ENCODE results near the gene MYO1F. TPM values are rescaled to one million over a fixed set of nuclear protein-coding genes. Genes with fewer than 3 reads are reported as not detected.

MYO1F gene
- polyA plus RNA-seq, 1 experiment = 0.29 TPM

DNA sequence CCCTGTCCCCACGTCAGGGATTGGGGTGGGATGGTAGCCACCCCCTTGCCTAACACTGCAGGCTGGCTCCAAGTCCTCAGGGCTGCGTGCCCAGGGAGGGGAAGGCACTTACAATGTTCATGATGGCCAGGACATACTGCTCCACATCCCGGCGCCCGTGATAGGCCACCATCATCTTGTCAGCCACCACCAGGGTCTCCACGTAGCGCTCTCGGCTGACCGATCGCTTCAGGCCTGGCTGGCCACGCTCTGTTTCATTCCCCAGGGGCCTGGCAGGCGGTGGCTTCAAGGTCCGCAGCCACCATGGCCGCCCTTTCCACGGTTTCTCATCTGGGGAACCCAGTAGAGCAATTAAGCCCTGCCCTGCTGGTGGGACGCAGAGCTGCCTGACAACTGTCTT, 23.6 kb upstream of the MYO1F start:
- TF ChIP-seq, protein P1, sequence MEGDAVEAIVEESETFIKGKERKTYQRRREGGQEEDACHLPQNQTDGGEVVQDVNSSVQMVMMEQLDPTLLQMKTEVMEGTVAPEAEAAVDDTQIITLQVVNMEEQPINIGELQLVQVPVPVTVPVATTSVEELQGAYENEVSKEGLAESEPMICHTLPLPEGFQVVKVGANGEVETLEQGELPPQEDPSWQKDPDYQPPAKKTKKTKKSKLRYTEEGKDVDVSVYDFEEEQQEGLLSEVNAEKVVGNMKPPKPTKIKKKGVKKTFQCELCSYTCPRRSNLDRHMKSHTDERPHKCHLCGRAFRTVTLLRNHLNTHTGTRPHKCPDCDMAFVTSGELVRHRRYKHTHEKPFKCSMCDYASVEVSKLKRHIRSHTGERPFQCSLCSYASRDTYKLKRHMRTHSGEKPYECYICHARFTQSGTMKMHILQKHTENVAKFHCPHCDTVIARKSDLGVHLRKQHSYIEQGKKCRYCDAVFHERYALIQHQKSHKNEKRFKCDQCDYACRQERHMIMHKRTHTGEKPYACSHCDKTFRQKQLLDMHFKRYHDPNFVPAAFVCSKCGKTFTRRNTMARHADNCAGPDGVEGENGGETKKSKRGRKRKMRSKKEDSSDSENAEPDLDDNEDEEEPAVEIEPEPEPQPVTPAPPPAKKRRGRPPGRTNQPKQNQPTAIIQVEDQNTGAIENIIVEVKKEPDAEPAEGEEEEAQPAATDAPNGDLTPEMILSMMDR (IDR thresholded peaks at IDR 0.05; ENCODE audit: insufficient read depth, low read depth, low read length) = no peak
- H3K4me3 ChIP-seq (ENCODE audit: low read depth, low read length) = no peak overlapping the region
- H3K36me3 ChIP-seq (ENCODE audit: control insufficient read depth, insufficient read depth, low read length) = peaks cover 1% of the 10 kb centered on the region
- no peaks in the 10 kb centered on the region for H3K27me3 ChIP-seq (ENCODE audit: control insufficient read depth, insufficient read depth, low read length)
- CTCF ChIA-PET = no interaction called here
- no peak for DNase-seq (ENCODE audit: low read depth)
- POLR2A ChIA-PET = no interaction called here

DNA sequence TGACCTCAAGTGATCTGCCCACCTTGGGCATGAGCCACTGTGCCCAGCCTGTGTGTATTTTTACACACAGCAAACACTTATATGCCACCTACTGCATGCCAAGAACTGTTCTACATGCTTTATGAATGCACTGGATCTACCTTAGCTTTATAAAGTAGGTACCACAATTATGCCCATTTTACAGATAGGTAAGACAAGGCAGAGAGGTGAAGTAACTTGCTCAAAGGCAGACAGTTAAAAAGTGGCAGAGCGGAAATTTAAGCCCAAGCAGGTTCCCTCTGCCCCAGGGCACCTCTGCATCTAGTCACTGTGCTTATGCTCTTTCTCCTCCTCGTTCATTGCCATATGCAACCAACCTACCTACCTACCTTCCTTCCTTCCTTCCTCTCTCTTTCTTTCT, 22.8 kb upstream of the MYO1F start:
- POLR2A ChIA-PET = no interaction called here
- DNase-seq (ENCODE audit: low read depth) = no peak
- TF ChIP-seq, protein P1 (IDR thresholded peaks at IDR 0.05; ENCODE audit: insufficient read depth, low read depth, low read length) = no peak
- H3K36me3 ChIP-seq (ENCODE audit: control insufficient read depth, insufficient read depth, low read length) = no peaks in the 10 kb centered on the region; the same call in none of the 2 replicates
- no peak overlapping the region for H3K4me3 ChIP-seq (ENCODE audit: low read depth, low read length)
- no peaks in the 10 kb centered on the region for H3K27me3 ChIP-seq (ENCODE audit: control insufficient read depth, insufficient read depth, low read length)
- CTCF ChIA-PET = interaction anchor here (8.1 kb wide), 1 partner anchor 20 kb away, joined by 64 read pairs; the partner anchor contains the start of gene MYO1F

DNA sequence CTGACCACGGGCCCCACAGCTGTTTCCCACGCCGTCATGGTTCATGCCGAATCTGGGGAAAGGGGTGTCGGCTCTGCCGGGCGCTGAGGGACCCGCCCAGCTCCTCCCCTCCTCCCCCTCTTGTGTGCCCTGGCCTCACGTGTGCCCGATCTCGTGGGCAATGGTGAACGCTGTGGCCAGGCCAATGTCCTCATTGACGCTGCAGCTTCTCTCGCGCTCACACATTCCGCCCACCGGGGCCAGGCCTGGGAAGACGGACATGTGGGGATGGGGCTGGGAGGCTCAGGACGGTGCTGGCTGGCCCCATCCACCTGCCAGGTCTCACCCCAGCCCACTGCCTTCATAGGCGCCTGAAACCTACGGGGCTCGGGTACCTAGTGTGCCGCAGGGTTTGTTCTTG, 18.9 kb upstream of the MYO1F start:
- Histone ChIP-seq H3K36me3 (ENCODE audit: control insufficient read depth, insufficient read depth, low read length) (no peaks in the 10 kb centered on the region; the same call in 1 of the 2 replicates), H3K4me3 (ENCODE audit: low read depth, low read length) (no peak overlapping the region), H3K27me3 (ENCODE audit: control insufficient read depth, insufficient read depth, low read length) (no peaks in the 10 kb centered on the region)
- POLR2A ChIA-PET = no interaction called here
- DNase-seq (ENCODE audit: low read depth) = no peak
- CTCF ChIA-PET = interaction anchor here (1.3 to 8.1 kb wide), 3 partner anchors 10 to 58 kb away, joined by 4 to 64 read pairs (median 8); partner anchors contain the start of gene MYO1F
- TF ChIP-seq, protein P1 (IDR thresholded peaks at IDR 0.05; ENCODE audit: insufficient read depth, low read depth, low read length) = no peak

DNA sequence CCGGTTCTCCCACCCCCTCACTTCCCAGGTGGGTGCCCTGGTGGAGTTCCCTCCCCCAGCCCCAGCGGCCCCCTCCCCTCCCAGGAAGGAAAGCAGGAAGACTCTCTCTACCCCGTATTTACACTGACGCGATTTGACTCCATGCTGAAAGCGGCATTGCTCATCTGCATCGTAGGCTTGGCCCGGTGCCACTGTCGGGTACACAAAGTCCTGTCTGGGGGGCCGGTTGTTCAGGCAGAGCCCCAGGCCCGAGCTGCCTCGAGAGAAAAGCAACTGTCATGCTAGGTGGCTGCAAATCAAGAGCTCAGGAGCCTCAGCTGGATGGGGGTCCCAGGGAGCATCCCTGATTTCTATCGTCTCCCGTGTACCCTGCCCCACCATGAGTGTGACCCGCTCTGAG, 18.4 kb upstream of the MYO1F start:
- TF ChIP-seq, protein P1 (IDR thresholded peaks at IDR 0.05; ENCODE audit: insufficient read depth, low read depth, low read length) = no peak
- Histone ChIP-seq H3K36me3 (ENCODE audit: control insufficient read depth, insufficient read depth, low read length) (no peaks in the 10 kb centered on the region; the same call in 1 of the 2 replicates), H3K4me3 (ENCODE audit: low read depth, low read length) (no peak overlapping the region), H3K27me3 (ENCODE audit: control insufficient read depth, insufficient read depth, low read length) (no peaks in the 10 kb centered on the region)
- CTCF ChIA-PET = interaction anchor here (1.3 to 8.1 kb wide), 3 partner anchors 9 to 58 kb away, joined by 4 to 64 read pairs (median 8); partner anchors contain the start of gene MYO1F
- no peak for DNase-seq (ENCODE audit: low read depth)
- POLR2A ChIA-PET = no interaction called here

DNA sequence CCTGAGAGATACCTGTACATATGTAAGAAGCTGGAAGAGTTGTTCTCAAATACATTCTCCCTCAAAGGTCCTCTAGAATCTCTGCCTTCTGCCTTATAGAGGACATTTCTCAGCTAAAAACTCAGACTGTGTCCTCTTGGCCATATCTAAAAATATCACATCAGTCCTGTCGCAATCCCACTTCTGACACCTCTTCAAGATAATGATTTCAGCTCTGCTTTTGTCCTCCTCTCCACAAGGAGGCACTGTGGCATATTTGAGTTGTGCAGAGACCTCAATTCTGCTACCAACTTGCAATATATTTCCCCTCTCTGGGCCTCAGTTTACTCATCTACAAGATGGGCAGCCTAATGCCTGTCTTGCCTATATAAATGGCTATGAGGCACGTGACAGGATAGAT, 16.7 kb upstream of the MYO1F start:
- H3K4me3 ChIP-seq (ENCODE audit: low read depth, low read length) = no peak overlapping the region
- ChIA-PET CTCF (interaction anchor here (1.4 to 8.1 kb wide), 4 partner anchors 10 to 48 kb away, joined by 4 to 64 read pairs (median 8); partner anchors contain the start of gene MYO1F), POLR2A (no interaction called here)
- TF ChIP-seq, protein P1 (IDR thresholded peaks at IDR 0.05; ENCODE audit: insufficient read depth, low read depth, low read length) = no peak; the same call in 1 of the 2 replicates
- no peaks in the 10 kb centered on the region; the same call in 1 of the 2 replicates for H3K36me3 ChIP-seq (ENCODE audit: control insufficient read depth, insufficient read depth, low read length)
- DNase-seq (ENCODE audit: low read depth) = no peak
- no peaks in the 10 kb centered on the region for H3K27me3 ChIP-seq (ENCODE audit: control insufficient read depth, insufficient read depth, low read length)

Data from BJ (cell line).